Activated T-helper 2 cell treated with anti-CD3 and anti-CD28 coated beads, Interferon-gamma antibody, Interleukin-2, Interleukin-4, amounts not matched to agents 10 μg/mL and 5 μg/mL and 100 μg/mL, durations not matched to agents 14 hours and 24 hours and 36 hours (primary cell): ENCODE results near the gene LPCAT3. TPM values are rescaled to one million over a fixed set of nuclear protein-coding genes. Genes with fewer than 3 reads are reported as not detected.
"Not testable (repeated sequence)": the region's sequence is repeated elsewhere in the genome, so short reads cannot be mapped to it uniquely, and the experiment has no call there.

Experiments
- DNase-seq: peaks from one replicate; pipeline ENCODE4 v3.0.0; 2021; ENCODE audit warnings: low spot score
- H3K27ac Mint-ChIP-seq: one replicate; pipeline ENCODE4 v1.8.0; 2021; ENCODE audit warnings: mixed read lengths
- H3K27me3 Mint-ChIP-seq: one replicate; pipeline ENCODE4 v1.8.0; 2021; ENCODE audit warnings: low read depth, mixed read lengths
- H3K36me3 Mint-ChIP-seq: one replicate; pipeline ENCODE4 v1.8.0; 2021; ENCODE audit warnings: low read depth, mixed read lengths
- H3K4me1 Mint-ChIP-seq: one replicate; pipeline ENCODE4 v1.8.0; 2021; ENCODE audit warnings: low read depth, mixed read lengths
- H3K4me3 Mint-ChIP-seq: one replicate; pipeline ENCODE4 v1.8.0; 2021; ENCODE audit warnings: low read depth, mild to moderate bottlenecking, moderate library complexity, mixed read lengths
- H3K9me3 Mint-ChIP-seq: one replicate; pipeline ENCODE4 v1.8.0; 2021; ENCODE audit warnings: mixed read lengths
- intact Hi-C: fragments of 100-400 bp; cut with micrococcal nuclease; formaldehyde crosslinking; loops from one replicate; pipeline ENCODE4 v1.15.1; 2023
- total RNA-seq: library from RNA; stranded (reverse); gene quantifications from 2 replicates; pipeline ENCODE4 v1.2.3, GENCODE V29; 2022

Gene LPCAT3
- total RNA-seq, 1 donor from 2014 or later = 30.9 TPM

- Mint-ChIP-seq H3K4me1 (no peaks in the 10 kb centered on the region), H3K9me3 (no peaks in the 10 kb centered on the region), H3K27ac (no peak overlapping the region), H3K36me3 (no peaks in the 10 kb centered on the region), H3K4me3 (no peak overlapping the region), H3K27me3 (peaks cover 45% of the 10 kb centered on the region)
- intact Hi-C loops = no loop called here
- DNase-seq = no peak
Observed at GRCh38 chr12:7054925-7055324, 36.6 kb upstream of the LPCAT3 start.

- H3K27me3 Mint-ChIP-seq = peaks cover 36% of the 10 kb centered on the region
- H3K36me3 Mint-ChIP-seq, H3K9me3 Mint-ChIP-seq, intact Hi-C loops, H3K4me3 Mint-ChIP-seq, H3K4me1 Mint-ChIP-seq, DNase-seq, H3K27ac Mint-ChIP-seq: not testable (repeated sequence)
Observed at GRCh38 chr12:7049973-7050372, 31.7 kb upstream of the LPCAT3 start.

- not testable (repeated sequence) for H3K9me3 Mint-ChIP-seq
- H3K27me3 Mint-ChIP-seq = peaks cover 34% of the 10 kb centered on the region
Observed at GRCh38 chr12:7049445-7049951, 31.2 kb upstream of the LPCAT3 start.

GRCh38 chr12:7047306-7047705 lies 29.0 kb upstream of the LPCAT3 start:
- Mint-ChIP-seq H3K4me3 (no peak overlapping the region), H3K27ac (no peak overlapping the region)
- intact Hi-C loops = no loop called here

More at GRCh38 chr12:7049445-7049951, 31.2 kb upstream of the LPCAT3 start:
- H3K4me1 Mint-ChIP-seq, H3K36me3 Mint-ChIP-seq, DNase-seq, H3K4me3 Mint-ChIP-seq, intact Hi-C loops, H3K27ac Mint-ChIP-seq: not testable (repeated sequence)

GRCh38 chr12:7046383-7047105 lies 28.3 kb upstream of the LPCAT3 start:
- Mint-ChIP-seq H3K27ac (no peak overlapping the region), H3K4me1 (peaks cover 12% of the 10 kb centered on the region), H3K4me3 (no peak overlapping the region), H3K27me3 (peaks cover 21% of the 10 kb centered on the region), H3K36me3 (no peaks in the 10 kb centered on the region), H3K9me3 (no peaks in the 10 kb centered on the region)
- DNase-seq = no peak
- intact Hi-C loops = no loop called here

More at GRCh38 chr12:7047306-7047705, 29.0 kb upstream of the LPCAT3 start:
- H3K4me1 Mint-ChIP-seq = peaks cover 12% of the 10 kb centered on the region
- peaks cover 27% of the 10 kb centered on the region for H3K27me3 Mint-ChIP-seq
- H3K9me3 Mint-ChIP-seq = no peaks in the 10 kb centered on the region
- no peaks in the 10 kb centered on the region for H3K36me3 Mint-ChIP-seq
- DNase-seq = no peak

- Mint-ChIP-seq H3K9me3 (no peaks in the 10 kb centered on the region), H3K27ac (no peak overlapping the region), H3K4me1 (peaks cover 12% of the 10 kb centered on the region), H3K4me3 (no peak overlapping the region), H3K27me3 (peaks cover 16% of the 10 kb centered on the region), H3K36me3 (no peaks in the 10 kb centered on the region)
- DNase-seq = no peak
- intact Hi-C loops = no loop called here
Observed at GRCh38 chr12:7045913-7046312, 27.6 kb upstream of the LPCAT3 start.

GRCh38 chr12:7042842-7043241 lies 24.6 kb upstream of the LPCAT3 start:
- no peaks in the 10 kb centered on the region for H3K36me3 Mint-ChIP-seq
- H3K9me3 Mint-ChIP-seq = no peaks in the 10 kb centered on the region
- no peak overlapping the region for H3K4me3 Mint-ChIP-seq
- H3K4me1 Mint-ChIP-seq = peaks cover 10% of the 10 kb centered on the region
- DNase-seq = no peak
- intact Hi-C loops = no loop called here
- no peak overlapping the region for H3K27ac Mint-ChIP-seq
- H3K27me3 Mint-ChIP-seq = peaks cover 7% of the 10 kb centered on the region

GRCh38 chr12:7039403-7039802 lies 21.1 kb upstream of the LPCAT3 start:
- Mint-ChIP-seq H3K4me3 (no peak overlapping the region), H3K27ac (no peak overlapping the region), H3K27me3 (peaks cover 7% of the 10 kb centered on the region), H3K4me1 (peaks cover 6% of the 10 kb centered on the region), H3K9me3 (no peaks in the 10 kb centered on the region), H3K36me3 (no peaks in the 10 kb centered on the region)
- intact Hi-C loops = no loop called here
- no peak for DNase-seq

GRCh38 chr12:7038591-7038990 lies 20.3 kb upstream of the LPCAT3 start:
- intact Hi-C loops = no loop called here

GRCh38 chr12:7037411-7037810 lies 19.1 kb upstream of the LPCAT3 start:
- H3K27ac Mint-ChIP-seq, H3K4me3 Mint-ChIP-seq, H3K9me3 Mint-ChIP-seq, H3K27me3 Mint-ChIP-seq, H3K36me3 Mint-ChIP-seq, DNase-seq, H3K4me1 Mint-ChIP-seq, intact Hi-C loops: not testable (repeated sequence)

More at GRCh38 chr12:7038591-7038990, 20.3 kb upstream of the LPCAT3 start:
- no peak overlapping the region for H3K27ac Mint-ChIP-seq
- peaks cover 6% of the 10 kb centered on the region for H3K4me1 Mint-ChIP-seq
- H3K9me3 Mint-ChIP-seq = no peaks in the 10 kb centered on the region
- no peaks in the 10 kb centered on the region for H3K36me3 Mint-ChIP-seq
- DNase-seq = no peak
- no peak overlapping the region for H3K4me3 Mint-ChIP-seq
- H3K27me3 Mint-ChIP-seq = peaks cover 3% of the 10 kb centered on the region

- Mint-ChIP-seq H3K9me3 (no peaks in the 10 kb centered on the region), H3K36me3 (no peaks in the 10 kb centered on the region), H3K4me1 (peaks cover 4% of the 10 kb centered on the region), H3K27ac (no peak overlapping the region), H3K27me3 (peaks cover 2% of the 10 kb centered on the region), H3K4me3 (no peak overlapping the region)
- no peak for DNase-seq
- intact Hi-C loops = no loop called here
Observed at GRCh38 chr12:7035463-7035862, 17.2 kb upstream of the LPCAT3 start.

- no peaks in the 10 kb centered on the region for H3K9me3 Mint-ChIP-seq
- H3K27ac Mint-ChIP-seq = no peak overlapping the region
- intact Hi-C loops = no loop called here
- DNase-seq = no peak
- no peak overlapping the region for H3K4me3 Mint-ChIP-seq
- peaks cover 4% of the 10 kb centered on the region for H3K4me1 Mint-ChIP-seq
- H3K27me3 Mint-ChIP-seq = peaks cover 2% of the 10 kb centered on the region
- H3K36me3 Mint-ChIP-seq = no peaks in the 10 kb centered on the region
Observed at GRCh38 chr12:7034464-7034863, 16.2 kb upstream of the LPCAT3 start.

- Mint-ChIP-seq H3K27ac (no peak overlapping the region), H3K9me3 (no peaks in the 10 kb centered on the region), H3K36me3 (no peaks in the 10 kb centered on the region), H3K4me3 (no peak overlapping the region), H3K27me3 (peaks cover 2% of the 10 kb centered on the region), H3K4me1 (peaks cover 4% of the 10 kb centered on the region)
- no peak for DNase-seq
- intact Hi-C loops = no loop called here
Observed at GRCh38 chr12:7032990-7033389, 14.7 kb upstream of the LPCAT3 start.
